NCI-H1436 treated with DMSO at 0.1 percent for 48 hours (cell line): ENCODE data around the gene ADAD2.

Experiments
- DNase-seq: peaks from one replicate; lab custom pipeline; 2025; lab: John Stamatoyannopoulos, UW

The ADAD2 gene

DNA sequence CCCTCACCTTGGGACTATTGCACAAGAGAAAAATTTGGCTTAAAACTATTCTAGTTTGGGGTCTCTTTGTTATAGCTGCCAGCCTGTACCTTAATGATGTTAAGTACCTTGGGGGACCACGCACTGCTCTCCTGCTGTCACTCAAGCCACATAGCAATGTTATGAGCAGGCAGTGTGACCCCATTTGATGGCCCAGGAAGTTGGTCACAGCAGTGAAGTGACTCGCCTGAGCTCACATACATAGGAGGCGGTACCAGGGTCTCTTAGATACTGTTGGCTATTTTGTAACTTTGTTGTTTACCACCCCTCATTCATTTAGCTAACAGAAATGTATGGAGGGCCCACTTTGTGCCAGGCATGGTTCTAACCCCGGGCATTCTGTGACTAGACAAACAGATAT lies 32.5 kb downstream of the ADAD2 start:
- no peak for DNase-seq

DNA sequence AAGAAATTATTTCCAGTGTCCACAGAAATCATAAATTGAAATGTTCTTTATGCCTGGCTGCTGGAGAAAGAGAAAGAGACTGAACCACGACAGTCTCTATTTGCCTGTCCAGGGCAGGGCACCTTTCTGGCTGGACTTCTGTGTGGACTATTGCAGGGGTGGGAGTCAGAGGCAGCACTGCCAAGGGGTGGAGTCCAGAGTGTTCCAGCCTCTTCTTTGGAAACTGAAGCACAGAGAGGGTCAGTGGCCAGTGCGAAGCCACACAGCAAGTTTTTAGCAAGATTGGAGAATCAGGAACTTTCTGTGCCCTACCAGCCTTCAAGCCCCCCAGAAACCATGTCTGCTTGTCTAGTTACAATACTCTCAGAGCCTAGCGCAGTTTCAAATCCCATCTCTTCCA lies 33.6 kb downstream of the ADAD2 start:
- no peak for DNase-seq

- no peak for DNase-seq
Measured at GRCh38 chr16:84225126-84225525, 34.2 kb downstream of the ADAD2 start.

DNA sequence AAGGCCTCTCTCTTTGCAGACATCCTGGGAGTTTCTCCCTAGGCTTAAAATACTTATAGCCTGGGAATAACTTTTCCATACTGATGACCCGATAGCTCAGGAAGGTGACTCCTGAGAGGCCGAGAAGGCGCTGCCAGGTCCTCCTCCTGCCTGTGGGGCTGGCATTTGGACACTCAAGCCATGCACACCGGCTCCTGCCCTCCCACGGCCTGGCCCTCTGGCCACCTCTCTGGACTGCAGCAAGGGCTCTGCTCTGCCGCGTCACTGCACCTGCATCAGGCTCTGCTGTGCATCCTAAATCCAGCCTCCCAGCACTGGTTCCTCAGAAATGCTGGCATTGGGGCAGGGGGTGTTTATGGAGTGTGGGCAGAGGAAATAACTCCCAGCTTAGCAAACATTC lies 34.6 kb downstream of the ADAD2 start:
- DNase-seq: no peak

DNA sequence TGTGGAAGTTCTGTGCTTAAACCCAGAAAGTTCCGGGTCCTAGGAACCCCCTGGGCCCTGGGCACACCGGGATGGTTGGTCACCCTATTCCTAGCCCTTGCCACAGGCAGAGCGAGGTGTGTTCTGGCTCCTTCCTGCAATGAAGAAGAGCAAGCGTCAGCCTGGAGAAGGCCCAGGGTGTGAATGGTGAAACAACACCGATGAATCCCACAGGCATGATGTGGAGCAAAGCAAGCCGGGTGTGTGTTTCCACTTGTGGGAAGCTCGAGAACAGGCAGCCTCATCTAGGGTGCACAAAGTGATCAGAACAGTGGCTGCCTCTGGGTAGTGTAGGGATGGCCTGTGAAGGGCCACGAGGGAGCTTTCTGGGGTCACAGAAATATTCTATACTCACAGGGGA lies 35.1 kb downstream of the ADAD2 start:
- DNase-seq: no peak

DNA sequence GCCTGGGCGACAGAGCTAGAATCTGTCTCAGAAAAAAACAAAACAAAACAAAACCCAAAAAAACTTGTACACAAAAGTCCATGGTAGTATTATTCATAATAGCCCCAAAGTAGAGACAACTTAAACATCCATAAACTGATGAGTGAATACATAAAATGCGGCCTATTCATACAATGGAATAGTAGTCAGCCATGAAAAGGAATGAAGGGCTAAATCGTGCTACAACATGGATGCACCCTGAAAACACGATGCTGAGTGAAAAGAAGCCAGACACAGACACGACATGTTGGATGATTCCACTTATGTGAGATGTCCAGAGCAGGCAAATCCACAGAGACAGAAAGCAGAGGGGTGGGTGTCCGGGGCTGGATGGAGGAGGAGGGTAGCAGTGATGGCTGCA lies 36.6 kb downstream of the ADAD2 start:
- no peak for DNase-seq

DNA sequence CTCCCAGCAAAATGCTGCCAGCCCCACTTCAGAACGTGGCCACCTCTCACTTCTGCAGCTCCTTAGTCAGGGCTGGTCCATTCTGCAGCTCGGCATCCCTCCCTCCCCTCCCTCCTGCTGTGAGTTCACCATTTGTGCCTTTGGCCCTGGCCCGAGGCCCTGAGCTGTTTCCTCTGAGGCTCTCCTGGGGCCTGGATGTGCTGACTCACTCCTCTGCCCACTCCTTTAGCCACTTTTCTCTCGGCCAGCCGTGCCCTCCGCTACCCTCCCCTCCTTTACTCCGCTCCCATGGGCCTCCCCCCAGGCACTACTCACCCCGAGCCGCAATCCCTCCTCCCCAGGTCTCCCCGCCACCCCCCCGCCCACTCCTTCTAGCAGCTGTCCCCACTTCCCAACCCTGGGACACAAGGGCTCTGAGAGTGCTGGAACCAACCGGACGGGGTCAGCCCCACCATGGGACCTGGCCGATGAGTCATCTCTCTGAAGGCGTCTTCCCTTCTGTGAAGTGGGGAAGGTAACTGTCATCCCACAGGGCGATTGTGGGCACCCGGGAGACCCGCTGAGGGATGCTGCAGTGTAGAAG lies 37.4 kb downstream of the ADAD2 start:
- no peak for DNase-seq

- DNase-seq: no peak
Measured at GRCh38 chr16:84229471-84229870, 38.5 kb downstream of the ADAD2 start.

GRCh38 chr16:84232060-84232459 lies 41.1 kb downstream of the ADAD2 start:
- DNase-seq: no peak

GRCh38 chr16:84232969-84233368 lies 42.0 kb downstream of the ADAD2 start:
- no peak for DNase-seq

DNA sequence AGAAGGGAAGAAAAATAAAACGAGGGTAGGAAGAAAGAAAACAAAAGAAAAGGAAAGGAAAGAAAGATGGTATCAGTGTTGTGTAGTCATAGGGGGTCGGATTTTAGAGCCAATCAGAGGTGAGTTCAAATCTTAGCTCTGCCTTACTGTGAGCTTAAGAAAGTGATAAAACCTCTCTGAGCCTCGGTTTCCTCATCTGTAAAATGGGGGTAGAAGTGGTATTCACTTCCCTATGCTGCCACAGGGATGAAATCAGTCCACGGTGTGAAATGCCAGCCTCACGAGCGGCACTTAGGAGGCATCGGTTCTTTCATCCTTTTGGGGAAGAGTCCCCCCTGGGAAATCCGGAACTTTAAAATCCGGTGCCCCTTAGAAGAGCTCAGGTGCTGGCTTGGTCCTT lies 42.8 kb downstream of the ADAD2 start:
- no peak for DNase-seq

DNA sequence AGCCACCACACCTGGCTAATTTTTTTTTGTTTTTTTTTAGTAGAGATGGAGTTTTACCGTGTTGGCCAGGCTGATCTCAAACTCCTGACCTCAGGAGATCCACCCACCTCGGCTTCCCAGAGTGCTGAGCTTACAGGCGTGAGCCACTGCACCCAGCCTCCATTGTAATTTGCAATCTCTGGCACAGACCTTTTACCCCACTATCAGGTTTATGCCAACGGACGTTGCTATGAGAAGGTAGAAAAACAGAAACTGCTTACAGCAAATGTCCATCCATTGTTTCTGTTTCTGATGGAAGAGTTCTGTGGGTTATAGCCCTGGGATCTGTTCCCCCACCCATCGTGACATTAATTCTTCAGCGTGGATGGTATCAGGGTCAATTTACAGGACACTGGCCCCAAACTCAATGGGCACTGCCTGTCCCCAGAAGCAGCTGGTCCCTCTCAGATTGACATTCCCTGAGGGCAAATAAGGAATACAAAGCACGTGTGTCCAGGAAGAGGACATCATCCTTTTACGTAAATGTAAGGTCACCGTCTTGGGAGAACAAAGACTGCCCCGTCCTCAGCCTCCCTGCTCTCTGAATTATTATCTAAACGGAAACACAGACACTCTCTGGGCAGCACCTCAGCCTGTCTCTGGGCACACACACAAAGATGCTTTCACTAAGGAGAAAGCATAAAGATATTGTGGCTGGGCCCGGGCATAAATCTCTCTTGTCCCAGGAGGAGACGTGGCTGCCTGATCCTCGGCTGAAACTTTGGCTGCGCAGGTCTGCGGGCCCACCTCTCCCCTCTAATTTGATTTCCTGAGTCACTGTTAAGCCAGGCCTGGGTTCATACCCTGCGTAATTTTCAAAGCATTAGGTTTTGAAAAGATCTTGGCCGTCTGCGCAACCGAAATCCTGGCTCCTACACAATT lies 43.6 kb downstream of the ADAD2 start:
- no peak for DNase-seq

- DNase-seq: no peak
Measured at GRCh38 chr16:84236671-84237070, 45.7 kb downstream of the ADAD2 start.

GRCh38 chr16:84237994-84238750 lies 47.2 kb downstream of the ADAD2 start:
- no peak for DNase-seq

DNA sequence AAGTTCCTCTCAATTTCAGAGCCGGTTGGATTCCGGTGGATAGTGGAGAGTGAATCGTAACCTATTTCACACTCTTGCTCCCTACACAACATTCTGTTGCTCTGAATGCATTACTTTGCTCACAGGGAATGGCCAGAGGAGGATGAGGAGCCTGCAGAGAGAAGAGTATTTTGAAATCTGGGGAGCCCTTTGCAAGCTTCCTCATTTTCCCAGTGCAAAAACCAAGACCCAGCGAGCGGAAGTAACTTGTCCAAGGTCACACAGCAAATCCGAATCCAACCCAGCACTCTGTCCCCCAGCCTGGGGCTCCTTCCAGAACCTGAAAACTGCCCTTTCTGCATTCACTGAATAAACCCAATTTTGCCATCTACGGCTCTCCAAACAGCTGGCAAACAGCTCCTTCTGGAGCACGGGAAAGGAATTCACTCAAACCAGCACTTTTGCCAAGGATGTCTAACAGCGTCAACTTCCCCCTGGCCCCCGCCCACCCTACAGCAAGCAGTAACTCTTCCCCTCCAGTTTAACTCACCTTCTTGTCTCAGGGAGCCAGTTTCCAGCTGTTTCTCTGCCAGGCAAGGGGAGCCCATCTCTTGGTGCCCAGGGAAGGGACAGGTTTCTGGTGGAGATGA lies 48.3 kb downstream of the ADAD2 start:
- DNase-seq: no peak

- no peak for DNase-seq
Measured at GRCh38 chr16:84239909-84240308, 49.0 kb downstream of the ADAD2 start, which contains the start of gene KCNG4. Gene KCNG4, minus strand, starts transcription at chr16:84240012. Its CDS starts 2,527 bp downstream, at chr16:84237485.

DNA sequence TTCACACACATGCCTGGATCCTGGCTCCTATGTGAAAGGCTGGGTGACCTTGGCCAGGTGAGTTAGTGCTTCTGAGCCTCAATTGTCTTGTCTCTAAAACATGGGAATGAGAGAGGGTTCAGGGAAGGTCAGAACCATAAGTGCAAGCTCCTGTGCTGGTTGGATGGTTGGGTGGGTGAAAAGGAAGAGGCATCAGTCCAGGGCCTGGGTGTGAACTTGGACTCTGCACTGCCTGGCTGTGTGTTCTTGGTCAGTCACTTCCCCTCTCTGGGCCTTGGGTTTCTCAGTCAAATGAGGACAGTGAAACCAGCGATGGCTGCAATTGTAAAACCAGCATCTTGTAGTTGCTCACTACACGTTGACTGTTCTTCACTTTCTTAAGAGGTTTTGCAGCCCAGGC lies 49.5 kb downstream of the ADAD2 start:
- no peak for DNase-seq

DNA sequence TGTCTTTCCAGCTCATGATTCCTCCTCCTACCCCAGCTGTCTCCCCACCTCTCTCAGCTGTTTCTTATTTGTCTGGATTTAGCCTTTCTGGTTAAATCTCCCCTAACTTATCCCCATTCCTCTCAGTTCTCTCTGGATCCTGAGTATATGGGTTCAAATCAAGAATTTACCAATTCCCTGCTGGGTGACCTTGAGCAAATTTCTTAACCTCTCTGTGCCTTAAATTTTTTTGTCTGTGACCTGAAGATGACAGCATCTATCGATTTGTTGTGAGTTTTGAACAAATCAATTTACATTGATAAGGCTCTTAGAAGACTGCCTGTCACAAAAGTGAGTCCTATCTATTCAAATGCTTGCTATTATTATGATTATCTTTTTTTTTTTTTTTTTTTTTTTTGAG lies 50.8 kb downstream of the ADAD2 start:
- no peak for DNase-seq

- DNase-seq: no peak
Measured at GRCh38 chr16:84242839-84243238, 51.9 kb downstream of the ADAD2 start.

- DNase-seq: no peak
Measured at GRCh38 chr16:84243732-84244131, 52.8 kb downstream of the ADAD2 start.

DNA sequence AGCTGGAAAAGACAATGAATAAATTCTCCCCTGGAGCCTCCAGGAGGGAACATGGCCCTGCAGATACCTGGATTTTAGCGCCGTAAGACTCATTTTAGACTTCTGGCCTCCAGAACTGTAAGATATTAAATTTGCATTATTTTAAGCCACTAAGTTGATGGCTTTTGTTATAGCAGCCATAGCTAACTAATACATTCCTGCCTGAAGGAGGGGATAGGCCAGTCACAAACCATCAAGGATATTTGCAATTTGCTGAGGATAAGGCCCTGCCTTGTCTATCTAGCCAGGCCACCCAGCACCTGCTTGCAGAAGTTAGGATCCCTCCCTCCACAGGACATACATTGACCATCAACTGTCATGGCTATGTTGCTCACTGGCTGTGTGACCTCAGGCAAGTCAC lies 53.8 kb downstream of the ADAD2 start:
- DNase-seq: no peak

- DNase-seq: no peak
Measured at GRCh38 chr16:84245956-84246678, 55.2 kb downstream of the ADAD2 start.
